SU-DHL-6 (cell line): ENCODE measurements around the gene TRDN.

Experiments
- EZH2phosphoT487 ChIP-seq: fragments of 200-600 bp; sonication (generic), shearing (Covaris generic); conservative IDR thresholded peaks from 2 replicates; pipeline ENCODE4 v1.6.1; 2018; ENCODE audit warnings: mild to moderate bottlenecking, antibody characterized with exemption, low read length, moderate library complexity, mixed read lengths
- TF ChIP-seq, protein P1 (sequence below): fragments of 200-600 bp; sonication (generic); IDR thresholded peaks from one replicate; pipeline ENCODE4 v1.5.1; 2017; ENCODE audit warnings: antibody characterized with exemption, mild to moderate bottlenecking, low read length, moderate library complexity; ENCODE audit not compliant: insufficient read depth, poor library complexity, severe bottlenecking

GRCh38 chr6:123497025-123497424 is 139.7 kb downstream of the TRDN start:
- TF ChIP-seq, protein P1, sequence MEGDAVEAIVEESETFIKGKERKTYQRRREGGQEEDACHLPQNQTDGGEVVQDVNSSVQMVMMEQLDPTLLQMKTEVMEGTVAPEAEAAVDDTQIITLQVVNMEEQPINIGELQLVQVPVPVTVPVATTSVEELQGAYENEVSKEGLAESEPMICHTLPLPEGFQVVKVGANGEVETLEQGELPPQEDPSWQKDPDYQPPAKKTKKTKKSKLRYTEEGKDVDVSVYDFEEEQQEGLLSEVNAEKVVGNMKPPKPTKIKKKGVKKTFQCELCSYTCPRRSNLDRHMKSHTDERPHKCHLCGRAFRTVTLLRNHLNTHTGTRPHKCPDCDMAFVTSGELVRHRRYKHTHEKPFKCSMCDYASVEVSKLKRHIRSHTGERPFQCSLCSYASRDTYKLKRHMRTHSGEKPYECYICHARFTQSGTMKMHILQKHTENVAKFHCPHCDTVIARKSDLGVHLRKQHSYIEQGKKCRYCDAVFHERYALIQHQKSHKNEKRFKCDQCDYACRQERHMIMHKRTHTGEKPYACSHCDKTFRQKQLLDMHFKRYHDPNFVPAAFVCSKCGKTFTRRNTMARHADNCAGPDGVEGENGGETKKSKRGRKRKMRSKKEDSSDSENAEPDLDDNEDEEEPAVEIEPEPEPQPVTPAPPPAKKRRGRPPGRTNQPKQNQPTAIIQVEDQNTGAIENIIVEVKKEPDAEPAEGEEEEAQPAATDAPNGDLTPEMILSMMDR = no peak
- no peak for TF ChIP-seq EZH2phosphoT487
